ENCODE data around the gene SLC6A4.

SLC6A4 gene

GRCh38 chr17:30235386-30236296, at the start of gene SLC6A4:
Gene SLC6A4, minus strand, starts transcription at chr17:30235697. Its CDS starts 13,739 bp downstream, at chr17:30221958.
- DNase-seq, result no peak

GRCh38 chr17:30279156-30279555, 43.7 kb upstream of the SLC6A4 start:
- DNase-seq, result no peak

- DNase-seq, result no peak
Measured at GRCh38 chr17:30278032-30278431, 42.5 kb upstream of the SLC6A4 start.

GRCh38 chr17:30275911-30276310, 40.4 kb upstream of the SLC6A4 start:
- no peak for DNase-seq

- DNase-seq, result no peak
Measured at GRCh38 chr17:30274887-30275286, 39.4 kb upstream of the SLC6A4 start.

- no peak for DNase-seq
Measured at GRCh38 chr17:30273373-30273772, 37.9 kb upstream of the SLC6A4 start.

- no peak for DNase-seq
Measured at GRCh38 chr17:30271102-30271501, 35.6 kb upstream of the SLC6A4 start.

- no peak for DNase-seq
Measured at GRCh38 chr17:30267625-30268024, 32.1 kb upstream of the SLC6A4 start.

- no peak for DNase-seq
Measured at GRCh38 chr17:30263552-30264333, 28.2 kb upstream of the SLC6A4 start.

GRCh38 chr17:30256756-30257506, 21.4 kb upstream of the SLC6A4 start:
- DNase-seq, result no peak

GRCh38 chr17:30254150-30254549, 18.7 kb upstream of the SLC6A4 start:
- DNase-seq, result no peak

GRCh38 chr17:30253312-30253711, 17.8 kb upstream of the SLC6A4 start:
- no peak for DNase-seq

- DNase-seq, result no peak
Measured at GRCh38 chr17:30251931-30252330, 16.4 kb upstream of the SLC6A4 start.

GRCh38 chr17:30249460-30249859, 14.0 kb upstream of the SLC6A4 start:
- DNase-seq, result no peak

GRCh38 chr17:30248786-30249185, 13.3 kb upstream of the SLC6A4 start:
- DNase-seq, result no peak

- no peak for DNase-seq
Measured at GRCh38 chr17:30246460-30246859, 11.0 kb upstream of the SLC6A4 start.

- DNase-seq, result no peak
Measured at GRCh38 chr17:30244853-30245385, 9.4 kb upstream of the SLC6A4 start.

GRCh38 chr17:30243568-30243967, 8.1 kb upstream of the SLC6A4 start:
- no peak for DNase-seq

- DNase-seq, result no peak
Measured at GRCh38 chr17:30243002-30243401, 7.5 kb upstream of the SLC6A4 start.

- no peak for DNase-seq
Measured at GRCh38 chr17:30241051-30241450, 5.6 kb upstream of the SLC6A4 start.

GRCh38 chr17:30240177-30240576, 4.7 kb upstream of the SLC6A4 start:
- DNase-seq, result no peak

GRCh38 chr17:30239089-30239462, 3.6 kb upstream of the SLC6A4 start:
- no peak for DNase-seq

All from NCI-H446 treated with DMSO at 0.1 percent for 48 hours (cell line).